ENCODE data around the gene PGA4. TPM values are rescaled to one million over a fixed set of nuclear protein-coding genes. Genes with fewer than 3 reads are reported as not detected.
"Not testable (repeated sequence)": the region's sequence is repeated elsewhere in the genome, so short reads cannot be mapped to it uniquely, and the experiment has no call there.

Gene PGA4
- total and polyA plus RNA-seq, 4 donors, result 0.33 to 4.5 (median 1.8) TPM; not detected in 1

GRCh38 chr11:61176446-61176845 lies 45.7 kb upstream of the PGA4 start:
- H3K9me3 ChIP-seq (ENCODE audit: control insufficient read depth in 4 of 4, low read length in 3 of 4), result peaks cover 0 to 7% (median 0%) of the 10 kb centered on the region in 4 donors
- H3K4me3 ChIP-seq (ENCODE audit: low read depth in 1 of 3, low read length in 3 of 3), result no peak overlapping the region
- no peaks in the 10 kb centered on the region for H3K4me1 ChIP-seq (ENCODE audit: control insufficient read depth in 4 of 4, insufficient read depth in 4 of 4, low read length in 3 of 4)
- no peak for DNase-seq (ENCODE audit: low spot score)
- H3K27me3 ChIP-seq (ENCODE audit: control insufficient read depth in 4 of 4, insufficient read depth in 4 of 4, low read length in 3 of 4), result peaks cover 0 to 3% (median 0%) of the 10 kb centered on the region in 4 donors
- no peaks in the 10 kb centered on the region for H3K36me3 ChIP-seq (ENCODE audit: control insufficient read depth in 4 of 4, insufficient read depth in 3 of 4, low read depth in 1 of 4, low read length in 3 of 4)
- H3K27ac ChIP-seq (ENCODE audit: low read depth in 1 of 2, low read length in 2 of 2), result no peak overlapping the region
- no peak for TF ChIP-seq ATF3 (IDR thresholded peaks at IDR 0.05)
- TF ChIP-seq HNF4G (IDR thresholded peaks at IDR 0.05), result no peak
- no peak for TF ChIP-seq NR2F2 (IDR thresholded peaks at IDR 0.05)
- no peak for TF ChIP-seq TAF1 (conservative IDR thresholded peaks at IDR 0.05)
- TF ChIP-seq RXRA (IDR thresholded peaks at IDR 0.05), result no peak
- WGBS, result 73% methylated on average over 6 of the region's 6 CpGs
- H3K9ac ChIP-seq (ENCODE audit: low read depth in 1 of 2, low read length in 2 of 2), result no peak overlapping the region

- WGBS, result 94% methylated on average over 6 of the region's 6 CpGs
- not testable (repeated sequence) for H3K36me3 ChIP-seq (ENCODE audit: control insufficient read depth in 4 of 4, insufficient read depth in 3 of 4, low read depth in 1 of 4, low read length in 3 of 4); DNase-seq (ENCODE audit: low spot score); H3K4me1 ChIP-seq (ENCODE audit: control insufficient read depth in 4 of 4, insufficient read depth in 4 of 4, low read length in 3 of 4); H3K9ac ChIP-seq (ENCODE audit: low read depth in 1 of 2, low read length in 2 of 2); H3K4me3 ChIP-seq (ENCODE audit: low read depth in 1 of 3, low read length in 3 of 3); H3K27ac ChIP-seq (ENCODE audit: low read depth in 1 of 2, low read length in 2 of 2); H3K27me3 ChIP-seq (ENCODE audit: control insufficient read depth in 4 of 4, insufficient read depth in 4 of 4, low read length in 3 of 4); H3K9me3 ChIP-seq (ENCODE audit: control insufficient read depth in 4 of 4, low read length in 3 of 4)
These were observed 41.9 kb upstream of the PGA4 start for GRCh38 chr11:61180205-61180604.

GRCh38 chr11:61181489-61181888 lies 40.7 kb upstream of the PGA4 start:
- Histone ChIP-seq H3K9me3 (ENCODE audit: control insufficient read depth in 4 of 4, low read length in 3 of 4) (no peaks in the 10 kb centered on the region), H3K4me1 (ENCODE audit: control insufficient read depth in 4 of 4, insufficient read depth in 4 of 4, low read length in 3 of 4) (no peaks in the 10 kb centered on the region), H3K4me3 (ENCODE audit: low read depth in 1 of 3, low read length in 3 of 3) (no peak overlapping the region), H3K27ac (ENCODE audit: low read depth in 1 of 2, low read length in 2 of 2) (no peak overlapping the region), H3K27me3 (ENCODE audit: control insufficient read depth in 4 of 4, insufficient read depth in 4 of 4, low read length in 3 of 4) (no peaks in the 10 kb centered on the region), H3K36me3 (ENCODE audit: control insufficient read depth in 4 of 4, insufficient read depth in 3 of 4, low read depth in 1 of 4, low read length in 3 of 4) (no peaks in the 10 kb centered on the region), H3K9ac (ENCODE audit: low read depth in 1 of 2, low read length in 2 of 2) (no peak overlapping the region)
- no peak for DNase-seq (ENCODE audit: low spot score)
- TF ChIP-seq YY1 (IDR thresholded peaks at IDR 0.05), result no peak
- no peak for TF ChIP-seq HNF4G (IDR thresholded peaks at IDR 0.05)
- no peak for TF ChIP-seq NR2F2 (IDR thresholded peaks at IDR 0.05)
- no peak for TF ChIP-seq HNF4A (conservative IDR thresholded peaks at IDR 0.05)
- no peak for TF ChIP-seq FOXA2 (IDR thresholded peaks at IDR 0.05)
- no peak for TF ChIP-seq MAX (IDR thresholded peaks at IDR 0.05)
- TF ChIP-seq RXRA (IDR thresholded peaks at IDR 0.05), result no peak
- no peak for TF ChIP-seq EGR1 (IDR thresholded peaks at IDR 0.05; ENCODE audit: low read depth in 2 of 2)
- no peak for TF ChIP-seq RAD21 (IDR thresholded peaks at IDR 0.05)
- TF ChIP-seq SP1 (IDR thresholded peaks at IDR 0.05), result no peak
- TF ChIP-seq GABPA (IDR thresholded peaks at IDR 0.05 in 1 of 2, conservative IDR thresholded peaks at IDR 0.05 in 1 of 2), result no peak
- no peak for TF ChIP-seq JUND (IDR thresholded peaks at IDR 0.05)
- TF ChIP-seq ATF3 (IDR thresholded peaks at IDR 0.05), result no peak
- WGBS, result 96% methylated on average over 4 of the region's 4 CpGs

GRCh38 chr11:61183645-61184044 lies 38.5 kb upstream of the PGA4 start:
- no peak overlapping the region for H3K4me3 ChIP-seq (ENCODE audit: low read depth in 1 of 3, low read length in 3 of 3)
- no peak for TF ChIP-seq SP1 (IDR thresholded peaks at IDR 0.05)
- H3K9me3 ChIP-seq (ENCODE audit: control insufficient read depth in 4 of 4, low read length in 3 of 4), result no peaks in the 10 kb centered on the region
- no peaks in the 10 kb centered on the region for H3K27me3 ChIP-seq (ENCODE audit: control insufficient read depth in 4 of 4, insufficient read depth in 4 of 4, low read length in 3 of 4)
- no peaks in the 10 kb centered on the region for H3K36me3 ChIP-seq (ENCODE audit: control insufficient read depth in 4 of 4, insufficient read depth in 3 of 4, low read depth in 1 of 4, low read length in 3 of 4)
- H3K27ac ChIP-seq (ENCODE audit: low read depth in 1 of 2, low read length in 2 of 2), result no peak overlapping the region
- no peaks in the 10 kb centered on the region for H3K4me1 ChIP-seq (ENCODE audit: control insufficient read depth in 4 of 4, insufficient read depth in 4 of 4, low read length in 3 of 4)
- DNase-seq (ENCODE audit: low spot score), result no peak
- H3K9ac ChIP-seq (ENCODE audit: low read depth in 1 of 2, low read length in 2 of 2), result no peak overlapping the region
- WGBS, result 90% methylated on average over 4 of the region's 4 CpGs

Measured in liver (tissue), 9 donors.